ENCODE results near the gene MYOCD. TPM values are rescaled to one million over a fixed set of nuclear protein-coding genes. Genes with fewer than 3 reads are reported as not detected.

Gene MYOCD
- polyA plus RNA-seq, 1 donor (not counting 4 experiments of a cell fraction or from before 2014, with no cell fraction given), result not detected

DNA sequence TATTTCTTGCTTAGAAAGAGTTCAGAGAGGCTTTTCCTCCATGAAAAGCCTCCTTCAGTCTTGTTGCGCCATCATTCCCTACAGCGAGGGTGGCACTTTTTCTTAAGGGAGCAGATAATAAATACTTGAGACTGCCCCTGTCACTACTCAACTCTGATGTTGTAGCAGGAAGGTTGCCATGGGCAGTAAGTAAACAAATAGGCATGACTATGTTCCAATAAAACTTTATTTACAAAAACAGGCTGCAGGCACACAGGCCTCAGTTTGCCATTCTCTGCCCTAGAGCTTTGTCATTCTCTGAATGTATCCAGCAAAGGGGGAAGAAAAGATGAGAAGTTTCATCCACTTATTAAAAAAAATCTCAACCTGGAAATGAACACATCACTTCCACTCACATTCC is 60.4 kb downstream of the MYOCD start:
- no peaks in the 10 kb centered on the region for H4K20me1 ChIP-seq (ENCODE audit: control insufficient read depth, extremely low read depth, insufficient read depth, low read length)
- no peak overlapping the region for H3K4me3 ChIP-seq (ENCODE audit: control insufficient read depth in 2 of 3, extremely low read depth in 1 of 3, insufficient read depth in 2 of 3, low read depth in 1 of 3, low read length in 3 of 3)
- no peak overlapping the region for H2AFZ ChIP-seq (ENCODE audit: control insufficient read depth, low read length)
- DNase-seq (ENCODE audit: low read depth, low spot score) (no peak), FAIRE-seq (no peak)
- H3K9ac ChIP-seq (ENCODE audit: control insufficient read depth, extremely low read depth, insufficient read depth, low read length), result no peak overlapping the region
- no peak overlapping the region for H3K27ac ChIP-seq (ENCODE audit: control insufficient read depth, insufficient read depth, low read length)
- no peaks in the 10 kb centered on the region for H3K79me2 ChIP-seq (ENCODE audit: control insufficient read depth, insufficient read depth, low read length)
- peaks cover 4% of the 10 kb centered on the region for H3K4me1 ChIP-seq (ENCODE audit: control insufficient read depth, extremely low read depth, insufficient read depth, low read length)
- no peak for TF ChIP-seq EZH2 (IDR thresholded peaks at IDR 0.05; ENCODE audit: low read length)
- TF ChIP-seq, protein P1, sequence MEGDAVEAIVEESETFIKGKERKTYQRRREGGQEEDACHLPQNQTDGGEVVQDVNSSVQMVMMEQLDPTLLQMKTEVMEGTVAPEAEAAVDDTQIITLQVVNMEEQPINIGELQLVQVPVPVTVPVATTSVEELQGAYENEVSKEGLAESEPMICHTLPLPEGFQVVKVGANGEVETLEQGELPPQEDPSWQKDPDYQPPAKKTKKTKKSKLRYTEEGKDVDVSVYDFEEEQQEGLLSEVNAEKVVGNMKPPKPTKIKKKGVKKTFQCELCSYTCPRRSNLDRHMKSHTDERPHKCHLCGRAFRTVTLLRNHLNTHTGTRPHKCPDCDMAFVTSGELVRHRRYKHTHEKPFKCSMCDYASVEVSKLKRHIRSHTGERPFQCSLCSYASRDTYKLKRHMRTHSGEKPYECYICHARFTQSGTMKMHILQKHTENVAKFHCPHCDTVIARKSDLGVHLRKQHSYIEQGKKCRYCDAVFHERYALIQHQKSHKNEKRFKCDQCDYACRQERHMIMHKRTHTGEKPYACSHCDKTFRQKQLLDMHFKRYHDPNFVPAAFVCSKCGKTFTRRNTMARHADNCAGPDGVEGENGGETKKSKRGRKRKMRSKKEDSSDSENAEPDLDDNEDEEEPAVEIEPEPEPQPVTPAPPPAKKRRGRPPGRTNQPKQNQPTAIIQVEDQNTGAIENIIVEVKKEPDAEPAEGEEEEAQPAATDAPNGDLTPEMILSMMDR (optimal IDR thresholded peaks at IDR 0.05 in 1 of 3, IDR thresholded peaks at IDR 0.05 in 1 of 3, conservative IDR thresholded peaks at IDR 0.05 in 1 of 3; ENCODE audit: extremely low read depth in 1 of 3, insufficient read depth in 2 of 3, low read length in 3 of 3), result no peak
- H3K9me1 ChIP-seq (ENCODE audit: control insufficient read depth, extremely low read depth, insufficient read depth, low read length), result no peaks in the 10 kb centered on the region
- no peaks in the 10 kb centered on the region for H3K36me3 ChIP-seq (ENCODE audit: control insufficient read depth in 2 of 2, extremely low read depth in 1 of 2, insufficient read depth in 2 of 2, low read length in 2 of 2)
- H3K9me3 ChIP-seq (ENCODE audit: control insufficient read depth, low read depth, low read length), result no peaks in the 10 kb centered on the region
- H3K4me2 ChIP-seq (ENCODE audit: control insufficient read depth, extremely low read depth, insufficient read depth, low read depth, low read length), result no peak overlapping the region
- dilution Hi-C loops (cut with MboI; ENCODE audit: extremely low pct_ligation_motif_present, low sequenced_read_pairs), result no loop called here
- no peaks in the 10 kb centered on the region for H3K27me3 ChIP-seq (ENCODE audit: control insufficient read depth, extremely low read depth, insufficient read depth, low read length)

DNA sequence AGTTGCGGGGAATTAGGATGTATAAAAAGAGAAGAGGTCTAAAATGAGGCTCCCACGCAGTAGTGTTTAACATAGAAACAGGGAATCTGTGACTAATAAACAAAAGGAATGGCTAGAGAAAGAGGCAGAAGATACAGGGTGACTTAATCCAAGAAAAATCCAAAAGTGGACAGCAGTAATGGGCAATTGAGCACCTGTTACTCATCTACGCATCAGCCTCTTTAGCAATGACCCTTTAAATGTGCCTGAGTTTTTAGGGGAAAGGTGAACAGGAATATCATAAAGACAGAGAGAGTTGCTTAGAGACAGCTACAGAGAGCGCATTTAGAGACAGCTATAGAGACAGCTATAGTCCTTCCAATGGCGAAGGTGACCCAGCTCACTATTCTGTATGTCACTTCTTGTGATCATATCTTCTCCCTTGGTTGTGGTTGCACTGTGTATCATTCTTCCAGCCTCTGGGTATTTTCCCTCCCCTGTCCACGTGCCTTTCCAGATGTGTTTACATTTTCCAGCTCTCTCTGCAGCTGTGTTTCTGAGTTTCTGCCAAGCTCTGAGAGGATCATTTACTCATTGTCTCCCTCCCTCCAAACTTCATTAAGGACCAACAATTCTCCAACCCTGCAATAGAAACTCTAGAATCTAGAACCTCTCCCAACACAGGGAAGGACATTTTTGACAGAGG is 61.5 kb downstream of the MYOCD start:
- H3K27ac ChIP-seq (ENCODE audit: control insufficient read depth, insufficient read depth, low read length), result no peak overlapping the region
- H3K79me2 ChIP-seq (ENCODE audit: control insufficient read depth, insufficient read depth, low read length), result no peaks in the 10 kb centered on the region
- H3K9me3 ChIP-seq (ENCODE audit: control insufficient read depth, low read depth, low read length), result no peaks in the 10 kb centered on the region
- no peak overlapping the region for H3K4me2 ChIP-seq (ENCODE audit: control insufficient read depth, extremely low read depth, insufficient read depth, low read depth, low read length)
- no peak overlapping the region for H3K4me3 ChIP-seq (ENCODE audit: control insufficient read depth in 2 of 3, extremely low read depth in 1 of 3, insufficient read depth in 2 of 3, low read depth in 1 of 3, low read length in 3 of 3)
- DNase-seq (ENCODE audit: low read depth, low spot score) (no peak), FAIRE-seq (no peak)
- H3K4me1 ChIP-seq (ENCODE audit: control insufficient read depth, extremely low read depth, insufficient read depth, low read length), result peaks cover 4% of the 10 kb centered on the region
- no peaks in the 10 kb centered on the region for H3K9me1 ChIP-seq (ENCODE audit: control insufficient read depth, extremely low read depth, insufficient read depth, low read length)
- TF ChIP-seq, protein P1 (optimal IDR thresholded peaks at IDR 0.05 in 1 of 3, IDR thresholded peaks at IDR 0.05 in 1 of 3, conservative IDR thresholded peaks at IDR 0.05 in 1 of 3; ENCODE audit: extremely low read depth in 1 of 3, insufficient read depth in 2 of 3, low read length in 3 of 3), result no peak
- TF ChIP-seq EZH2 (IDR thresholded peaks at IDR 0.05; ENCODE audit: low read length), result no peak
- H3K9ac ChIP-seq (ENCODE audit: control insufficient read depth, extremely low read depth, insufficient read depth, low read length), result no peak overlapping the region
- H2AFZ ChIP-seq (ENCODE audit: control insufficient read depth, low read length), result no peak overlapping the region
- H3K36me3 ChIP-seq (ENCODE audit: control insufficient read depth in 2 of 2, extremely low read depth in 1 of 2, insufficient read depth in 2 of 2, low read length in 2 of 2), result no peaks in the 10 kb centered on the region
- H3K27me3 ChIP-seq (ENCODE audit: control insufficient read depth, extremely low read depth, insufficient read depth, low read length), result no peaks in the 10 kb centered on the region
- dilution Hi-C loops (cut with MboI; ENCODE audit: extremely low pct_ligation_motif_present, low sequenced_read_pairs), result no loop called here
- H4K20me1 ChIP-seq (ENCODE audit: control insufficient read depth, extremely low read depth, insufficient read depth, low read length), result no peaks in the 10 kb centered on the region
